Ovary (tissue), 9 donors: ENCODE results near the gene COL4A5. TPM values are rescaled to one million over a fixed set of nuclear protein-coding genes. Genes with fewer than 3 reads are reported as not detected.

Source experiments
- DNase-seq, 5 donors: peaks; one replicate each; pipeline ENCODE4 v3.0.0-alpha.2; 2019 to 2020
- H3K27ac ChIP-seq, 2 donors: fragments of 200-600 bp; one replicate each; pipeline versions ENCODE4 v1.5.1 to v1.8.0; 2019 to 2022
- H3K27me3 ChIP-seq: fragments of 200-600 bp; one replicate; pipeline ENCODE4 v1.8.0; 2022
- H3K36me3 ChIP-seq: fragments of 200-600 bp; sonication (generic); one replicate; pipeline ENCODE4 v1.5.1; 2019
- H3K4me1 ChIP-seq: one replicate; pipeline ENCODE4 v1.8.1; 2013; ENCODE audit warnings: mild to moderate bottlenecking, moderate library complexity; ENCODE audit not compliant: insufficient read depth
- H3K4me3 ChIP-seq: fragments of 200-600 bp; sonication (generic); one replicate; pipeline ENCODE4 v1.5.1; 2017
- H3K9me3 ChIP-seq, 2 donors: fragments of 200-600 bp in 1 of 2; sonication (generic) in 1 of 2; one replicate each; pipeline versions ENCODE4 v1.5.1 to v1.8.1; 2013 to 2019; ENCODE audit warnings: mild to moderate bottlenecking in 1 of 2, moderate library complexity in 1 of 2
- CTCF ChIP-seq, 3 donors: fragments of 450-650 bp in 2 of 3; fragments of 200-600 bp in 1 of 3; IDR thresholded peaks; one replicate each; pipeline versions ENCODE4 v1.5.1 to v1.8.0; 2016 to 2022; ENCODE audit warnings: antibody characterized with exemption in 3 of 3, mild to moderate bottlenecking in 1 of 3
- EP300 ChIP-seq: sonication (generic); formaldehyde crosslinking; IDR thresholded peaks from one replicate; pipeline ENCODE4 v1.6.1; 2017; ENCODE audit warnings: antibody characterized with exemption
- POLR2A ChIP-seq: fragments of 450-650 bp; IDR thresholded peaks from one replicate; pipeline ENCODE4 v1.6.1; 2017; ENCODE audit warnings: antibody characterized with exemption, mild to moderate bottlenecking, moderate library complexity
- WGBS, 3 donors: extraction: QIAGEN DNeasy Blood & Tissue Kit in 1 of 3; methylation state at CpG; one replicate each; pipeline versions ENCODE4 v1.1.5 to v1.1.7; 2013 to 2017; 5-methylcytosine and 5-hydroxymethylcytosine counted together
- intact Hi-C, 4 donors: fragments of 100-400 bp; cut with DNase I; formaldehyde crosslinking; loops; one replicate each; pipeline versions ENCODE4 v1.11.0 to v1.15.1; 2022 to 2023
- polyA plus RNA-seq, 2 donors: library from polyadenylated mRNA; stranded (reverse); fragments of 200-250 nt in 1 of 2; fragments of 350-450 nt in 1 of 2; fragmentation: Illumina TruSeq in 1 of 2; extraction: RNeasy Lipid Tissue Mini Kit (QIAGEN cat#74804) in 1 of 2; gene quantifications; one replicate each; pipeline ENCODE4 v1.2.3, GENCODE V29; 2013 to 2014
- total RNA-seq, 7 donors: library from RNA; depleted of rRNA in 2 of 7; stranded (reverse); fragments of >200 nt in 2 of 7; fragmentation: NEBNext Ultra II Directional in 3 of 7; extraction: Animal tissue kit (Norgen Biotek cat#: 25700) in 3 of 7; gene quantifications; one replicate each; pipeline versions ENCODE4 v1.1.0 to v1.2.4, GENCODE V29; 2016 to 2023
- donor health status: DM: no; HTN: no; CAD: no; lungs with moderate emphysema.
- donor health status: DM: no; HTN: no; CAD: no.
- donor health status: Bipolar disorder and iron deficiency.
- donor health status: DM: yes; HTN: yes; CAD: no.
- donor health status: DM: no; HTN: no; CAD: no.
- donor health status: DM: yes; HTN: yes; CAD: no.

Gene COL4A5
- total and polyA plus RNA-seq, 9 donors = 10.2 to 75.9 (median 45.3) TPM

- Histone ChIP-seq H3K27ac (no peak overlapping the region), H3K4me1 (no peaks in the 10 kb centered on the region), H3K36me3 (no peaks in the 10 kb centered on the region), H3K27me3 (no peaks in the 10 kb centered on the region), H3K4me3 (no peak overlapping the region), H3K9me3 (no peaks in the 10 kb centered on the region)
- intact Hi-C loops = no loop called here
- TF ChIP-seq CTCF (IDR thresholded peaks at IDR 0.05) (no peak), EP300 (no peak)
- DNase-seq = no peak
Measured at GRCh38 chrX:108614616-108615015, 175.0 kb downstream of the COL4A5 start.

- Histone ChIP-seq H3K27me3 (no peaks in the 10 kb centered on the region), H3K4me1 (no peaks in the 10 kb centered on the region), H3K36me3 (no peaks in the 10 kb centered on the region), H3K27ac (no peak overlapping the region), H3K4me3 (no peak overlapping the region), H3K9me3 (no peaks in the 10 kb centered on the region)
- no peak for DNase-seq
- no peak for TF ChIP-seq POLR2A
- intact Hi-C loops = no loop called here
Measured at GRCh38 chrX:108640817-108641216, 201.2 kb downstream of the COL4A5 start.

GRCh38 chrX:108641589-108642272, 202.1 kb downstream of the COL4A5 start:
- WGBS, 3 donors = 77 to 84% (median 78%) methylated on average over 6 of the region's 6 CpGs
- no peak for DNase-seq
- Histone ChIP-seq H3K27ac (no peak overlapping the region), H3K9me3 (no peaks in the 10 kb centered on the region), H3K4me3 (no peak overlapping the region), H3K36me3 (no peaks in the 10 kb centered on the region), H3K4me1 (no peaks in the 10 kb centered on the region), H3K27me3 (no peaks in the 10 kb centered on the region)
- intact Hi-C loops = no loop called here
- TF ChIP-seq EP300 (no peak), CTCF (IDR thresholded peaks at IDR 0.05) (no peak), POLR2A (no peak)

GRCh38 chrX:108642273-108642628, 202.6 kb downstream of the COL4A5 start:
- Histone ChIP-seq H3K4me1 (no peaks in the 10 kb centered on the region), H3K36me3 (no peaks in the 10 kb centered on the region), H3K9me3 (no peaks in the 10 kb centered on the region), H3K27ac (no peak overlapping the region), H3K4me3 (no peak overlapping the region), H3K27me3 (no peaks in the 10 kb centered on the region)
- intact Hi-C loops = no loop called here
- DNase-seq = no peak
- 65 to 89% (median 75%) methylated on average over 1 of the region's 1 CpG for WGBS, 3 donors
- TF ChIP-seq EP300 (no peak), CTCF (IDR thresholded peaks at IDR 0.05) (no peak), POLR2A (no peak)

GRCh38 chrX:108664701-108665100, 225.1 kb downstream of the COL4A5 start:
- 77 to 86% (median 79%) methylated on average over 3 of the region's 3 CpGs for WGBS, 3 donors
- intact Hi-C loops = no loop called here
- Histone ChIP-seq H3K27ac (no peak overlapping the region), H3K36me3 (no peaks in the 10 kb centered on the region), H3K4me3 (no peak overlapping the region), H3K4me1 (no peaks in the 10 kb centered on the region), H3K9me3 (no peaks in the 10 kb centered on the region), H3K27me3 (no peaks in the 10 kb centered on the region)
- DNase-seq = no peak
- TF ChIP-seq POLR2A (no peak), EP300 (no peak), CTCF (IDR thresholded peaks at IDR 0.05) (no peak)
